H9 (cell line): ENCODE data around the gene ANKRD44. TPM values are rescaled to one million over a fixed set of nuclear protein-coding genes. Genes with fewer than 3 reads are reported as not detected.

Source experiments
- DNase-seq: peaks from one replicate; pipeline ENCODE4 v3.0.0-alpha.2; 2017
- H2AFZ ChIP-seq: one replicate; pipeline ENCODE4 v1.6.1; 2013; ENCODE audit warnings: mild to moderate bottlenecking, low read length, control low read depth, moderate library complexity
- H2AK5ac ChIP-seq: 2 replicates; pipeline ENCODE4 v1.6.1; 2013; ENCODE audit warnings: low read length, control low read depth, mixed read lengths; ENCODE audit not compliant: insufficient read length
- H2BK120ac ChIP-seq: one replicate; pipeline ENCODE4 v1.6.1; 2013; ENCODE audit warnings: low read depth, mild to moderate bottlenecking, low read length, control low read depth, inconsistent platforms; ENCODE audit not compliant: poor library complexity, severe bottlenecking
- H2BK12ac ChIP-seq: 2 replicates; pipeline ENCODE4 v1.6.1; 2013; ENCODE audit warnings: low read length, control low read depth, mixed read lengths, low read depth; ENCODE audit not compliant: insufficient read length
- H2BK15ac ChIP-seq: 2 replicates; pipeline ENCODE4 v1.6.1; 2013; ENCODE audit warnings: low read depth, low read length, control low read depth
- H2BK20ac ChIP-seq: one replicate; pipeline ENCODE4 v1.6.1; 2013; ENCODE audit warnings: low read depth, mild to moderate bottlenecking, low read length, control low read depth, inconsistent platforms; ENCODE audit not compliant: poor library complexity, severe bottlenecking
- H2BK5ac ChIP-seq: 2 replicates; pipeline ENCODE4 v1.6.1; 2013; ENCODE audit warnings: low read length, control low read depth, mixed read lengths; ENCODE audit not compliant: insufficient read length
- H3K14ac ChIP-seq: 2 replicates; pipeline ENCODE4 v1.6.1; 2013; ENCODE audit warnings: low read length, control low read depth; ENCODE audit not compliant: insufficient read depth
- H3K18ac ChIP-seq: 2 replicates; pipeline ENCODE4 v1.6.1; 2013; ENCODE audit warnings: low read depth, mild to moderate bottlenecking, mixed read lengths, low read length, control low read depth; ENCODE audit not compliant: insufficient read length
- H3K23ac ChIP-seq: 2 replicates; pipeline ENCODE4 v1.6.1; 2013; ENCODE audit warnings: low read length, control low read depth, mixed read lengths, low read depth; ENCODE audit not compliant: insufficient read length
- H3K23me2 ChIP-seq: 2 replicates; pipeline ENCODE4 v1.6.1; 2013; ENCODE audit warnings: low read depth, mild to moderate bottlenecking, mixed read lengths, low read length, control low read depth; ENCODE audit not compliant: insufficient read length, poor library complexity, severe bottlenecking
- H3K27ac ChIP-seq: 2 replicates; pipeline ENCODE4 v1.5.1; 2013; ENCODE audit warnings: low read length, control low read depth, mixed read lengths, low read depth; ENCODE audit not compliant: insufficient read length
- H3K27me3 ChIP-seq: 2 replicates; pipeline ENCODE4 v1.6.1; 2013; ENCODE audit warnings: low read length, control low read depth, inconsistent platforms; ENCODE audit not compliant: insufficient read depth
- H3K4ac ChIP-seq: 2 replicates; pipeline ENCODE4 v1.6.1; 2013; ENCODE audit warnings: low read depth, mild to moderate bottlenecking, control low read depth, inconsistent platforms, low read length, moderate library complexity
- H3K4me1 ChIP-seq: 2 replicates; pipeline ENCODE4 v1.6.1; 2013; ENCODE audit warnings: low read length, control low read depth, inconsistent platforms; ENCODE audit not compliant: insufficient read depth
- H3K4me2 ChIP-seq: 2 replicates; pipeline ENCODE4 v1.6.1; 2013; ENCODE audit warnings: low read length, control low read depth, mixed read lengths; ENCODE audit not compliant: insufficient read length, insufficient read depth
- H3K56ac ChIP-seq: 2 replicates; pipeline ENCODE4 v1.6.1; 2013; ENCODE audit warnings: low read depth, mild to moderate bottlenecking, mixed read lengths, low read length, control low read depth; ENCODE audit not compliant: insufficient read length
- H3K79me1 ChIP-seq: 2 replicates; pipeline ENCODE4 v1.6.1; 2013; ENCODE audit warnings: low read depth, mild to moderate bottlenecking, moderate library complexity, low read length, control low read depth, inconsistent platforms; ENCODE audit not compliant: insufficient read depth, poor library complexity, severe bottlenecking
- H3K79me2 ChIP-seq: 2 replicates; pipeline ENCODE4 v1.6.1; 2013; ENCODE audit warnings: low read length, control low read depth, inconsistent platforms; ENCODE audit not compliant: insufficient read depth
- H3K9ac ChIP-seq: 2 replicates; pipeline ENCODE4 v1.6.1; 2013; ENCODE audit warnings: low read length, control low read depth, mixed read lengths; ENCODE audit not compliant: insufficient read length; ENCODE audit errors: extremely low read depth
- H3K9me3 ChIP-seq: one replicate; pipeline ENCODE4 v1.6.1; 2013; ENCODE audit warnings: low read depth, low read length, inconsistent platforms; ENCODE audit not compliant: control insufficient read depth
- H3T11ph ChIP-seq: one replicate; pipeline ENCODE4 v1.6.1; 2013; ENCODE audit warnings: mild to moderate bottlenecking, low read length, control low read depth, inconsistent platforms
- H4K20me1 ChIP-seq: one replicate; pipeline ENCODE4 v1.6.1; 2013; ENCODE audit not compliant: control insufficient read depth, insufficient read length, insufficient read depth
- H4K5ac ChIP-seq: 2 replicates; pipeline ENCODE4 v1.6.1; 2013; ENCODE audit warnings: low read depth, mild to moderate bottlenecking, mixed read lengths, low read length, control low read depth; ENCODE audit not compliant: insufficient read length
- H4K8ac ChIP-seq: replicated peaks from 2 replicates; pipeline ENCODE4 v1.6.1; 2013; ENCODE audit warnings: low read length, control low read depth, mixed read lengths, low read depth; ENCODE audit not compliant: insufficient read length
- H4K91ac ChIP-seq: 2 replicates; pipeline ENCODE4 v1.6.1; 2013; ENCODE audit warnings: low read depth, mild to moderate bottlenecking, moderate library complexity, mixed read lengths, low read length, control low read depth; ENCODE audit not compliant: insufficient read length
- H3K27ac Mint-ChIP-seq, 3 experiments: 2 replicates in 2 of 3; 3 replicates in 1 of 3; pipeline ENCODE4 v1.8.0; 2020 to 2021; ENCODE audit warnings: mixed read lengths in 3 of 3, mild to moderate bottlenecking in 1 of 3, moderate library complexity in 1 of 3
- H3K27me3 Mint-ChIP-seq: 2 replicates; pipeline ENCODE4 v1.8.0; 2021; ENCODE audit warnings: low read depth, mild to moderate bottlenecking, moderate library complexity, mixed read lengths
- H3K36me3 Mint-ChIP-seq, 3 experiments: 2 replicates in 2 of 3; 3 replicates in 1 of 3; pipeline ENCODE4 v1.8.0; 2020 to 2021; ENCODE audit warnings: low read depth in 3 of 3, mixed read lengths in 3 of 3; ENCODE audit not compliant: insufficient read depth in 1 of 3
- H3K4me1 Mint-ChIP-seq, 2 experiments: 2 replicates each; pipeline ENCODE4 v1.8.0; 2020; ENCODE audit warnings: mixed read lengths in 2 of 2
- H3K4me3 Mint-ChIP-seq, 2 experiments: 2 replicates in 1 of 2; 3 replicates in 1 of 2; pipeline ENCODE4 v1.8.0; 2020 to 2021; ENCODE audit warnings: mild to moderate bottlenecking in 2 of 2, mixed read lengths in 2 of 2, moderate library complexity in 1 of 2
- H3K9me3 Mint-ChIP-seq, 2 experiments: 2 replicates in 1 of 2; 3 replicates in 1 of 2; pipeline ENCODE4 v1.8.0; 2020; ENCODE audit warnings: mild to moderate bottlenecking in 2 of 2, mixed read lengths in 2 of 2, moderate library complexity in 1 of 2
- WGBS: extraction: QIAGEN DNeasy Blood & Tissue Kit; methylation state at CpG from one replicate; pipeline ENCODE4 v1.1.7; 2013; ENCODE audit warnings: missing lambda C conversion rate, low lambda C conversion rate, mixed read lengths; ENCODE audit not compliant: insufficient read length; ENCODE audit errors: extremely low coverage; 5-methylcytosine and 5-hydroxymethylcytosine counted together
- total RNA-seq: library from RNA; stranded (reverse); gene quantifications from 2 replicates; pipeline ENCODE4 v1.2.1, GENCODE V29; 2021
- TF ChIP-seq, protein P1 (sequence below): fragments of 200-600 bp; sonication (generic); conservative IDR thresholded peaks from 3 replicates; pipeline ENCODE4 v1.8.0; 2021; ENCODE audit warnings: antibody characterized with exemption, mild to moderate bottlenecking

The ANKRD44 gene
- total RNA-seq, 1 experiment from 2014 or later, result 1.9 TPM

DNA sequence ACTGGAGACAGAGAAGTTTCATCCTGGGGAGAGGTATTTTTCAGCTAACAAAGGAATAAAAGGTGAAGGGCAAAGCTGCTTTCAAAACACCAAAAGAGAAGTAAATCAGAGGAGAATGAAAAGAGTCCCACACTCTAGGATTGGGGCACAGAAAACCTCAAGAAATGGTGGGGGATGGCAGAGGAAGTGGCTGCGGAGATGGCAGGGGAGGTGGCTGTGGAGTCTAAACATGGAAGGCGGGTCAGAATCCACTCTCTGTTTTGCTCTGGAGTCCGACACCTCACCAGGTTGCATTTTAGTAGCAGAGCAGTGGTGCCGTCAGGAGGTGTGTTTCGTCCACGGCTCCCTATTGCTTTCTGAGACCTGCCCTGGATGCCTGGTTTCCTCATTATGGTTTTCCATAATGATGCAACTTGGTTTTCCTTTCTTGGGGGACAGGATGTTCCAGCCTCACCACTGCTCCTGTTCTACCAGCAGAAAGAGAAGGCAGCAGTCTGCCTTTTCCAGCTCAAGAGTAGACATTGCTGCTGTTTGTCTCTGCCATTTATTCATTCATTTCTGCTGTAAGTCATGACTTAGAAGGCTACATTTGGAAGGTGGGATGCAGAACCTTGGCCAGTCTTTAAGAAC lies 188.7 kb downstream of the ANKRD44 start:
- Histone ChIP-seq H2BK12ac (no peak overlapping the region), H3K23me2 (no peaks in the 10 kb centered on the region), H3K9ac (no peak overlapping the region), H3K4ac (no peak overlapping the region), H2BK15ac (no peak overlapping the region), H3K23ac (no peak overlapping the region), H3K27ac (no peak overlapping the region), H3K14ac (no peak overlapping the region), H4K8ac (no peak overlapping the region), H3K79me1 (no peaks in the 10 kb centered on the region), H3K27me3 (no peaks in the 10 kb centered on the region), H2AFZ (no peak overlapping the region), H3K4me1 (no peaks in the 10 kb centered on the region), H3K79me2 (no peaks in the 10 kb centered on the region), H4K20me1 (no peaks in the 10 kb centered on the region), H3T11ph (no peak overlapping the region), H4K91ac (no peak overlapping the region), H2BK5ac (no peak overlapping the region), H3K56ac (no peak overlapping the region), H2AK5ac (no peak overlapping the region), H4K5ac (no peak overlapping the region), H3K4me2 (no peak overlapping the region), H2BK20ac (no peak overlapping the region), H2BK120ac (no peak overlapping the region), H3K18ac (no peak overlapping the region), H3K9me3 (no peaks in the 10 kb centered on the region)
- Mint-ChIP-seq H3K4me3 (no peak overlapping the region), H3K36me3 (no peaks in the 10 kb centered on the region), H3K9me3 (no peaks in the 10 kb centered on the region), H3K4me1 (peaks cover 0 to 6% of the 10 kb centered on the region in 2 experiments; a peak in 2 of 4 replicates), H3K27ac (0 out of 7 replicates have a peak overlapping the region, but pooled peaks of 1 of the 3 experiments have one; percentile 1), H3K27me3 (no peaks in the 10 kb centered on the region; the same call in 1 of the 2 replicates)
- TF ChIP-seq, protein P1, sequence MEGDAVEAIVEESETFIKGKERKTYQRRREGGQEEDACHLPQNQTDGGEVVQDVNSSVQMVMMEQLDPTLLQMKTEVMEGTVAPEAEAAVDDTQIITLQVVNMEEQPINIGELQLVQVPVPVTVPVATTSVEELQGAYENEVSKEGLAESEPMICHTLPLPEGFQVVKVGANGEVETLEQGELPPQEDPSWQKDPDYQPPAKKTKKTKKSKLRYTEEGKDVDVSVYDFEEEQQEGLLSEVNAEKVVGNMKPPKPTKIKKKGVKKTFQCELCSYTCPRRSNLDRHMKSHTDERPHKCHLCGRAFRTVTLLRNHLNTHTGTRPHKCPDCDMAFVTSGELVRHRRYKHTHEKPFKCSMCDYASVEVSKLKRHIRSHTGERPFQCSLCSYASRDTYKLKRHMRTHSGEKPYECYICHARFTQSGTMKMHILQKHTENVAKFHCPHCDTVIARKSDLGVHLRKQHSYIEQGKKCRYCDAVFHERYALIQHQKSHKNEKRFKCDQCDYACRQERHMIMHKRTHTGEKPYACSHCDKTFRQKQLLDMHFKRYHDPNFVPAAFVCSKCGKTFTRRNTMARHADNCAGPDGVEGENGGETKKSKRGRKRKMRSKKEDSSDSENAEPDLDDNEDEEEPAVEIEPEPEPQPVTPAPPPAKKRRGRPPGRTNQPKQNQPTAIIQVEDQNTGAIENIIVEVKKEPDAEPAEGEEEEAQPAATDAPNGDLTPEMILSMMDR, result no peak
- no CpG with 5 or more reads among the region's 6 CpGs for WGBS
- DNase-seq, result no peak
